ENCODE data around the gene CREM.

DNA sequence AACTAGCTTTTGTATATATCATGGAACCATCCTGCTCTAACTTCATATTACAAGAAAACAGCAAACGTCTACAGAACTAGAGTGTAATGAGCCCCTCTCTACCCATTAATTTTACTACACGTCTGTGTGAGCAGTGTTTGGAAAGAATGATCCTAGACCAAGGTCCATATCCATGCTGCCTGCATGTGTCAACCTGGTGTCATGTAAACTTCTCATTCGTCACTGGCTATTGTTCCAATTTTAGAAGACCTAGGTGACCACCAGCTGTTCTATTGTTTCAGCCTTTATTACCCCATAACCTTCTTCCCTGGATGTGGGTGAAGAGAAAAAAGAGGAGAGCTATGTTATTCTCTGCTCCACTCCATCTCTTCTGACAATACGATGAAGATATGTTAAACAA is 77.1 kb downstream of the CREM start:
- TF ChIP-seq, protein P1, sequence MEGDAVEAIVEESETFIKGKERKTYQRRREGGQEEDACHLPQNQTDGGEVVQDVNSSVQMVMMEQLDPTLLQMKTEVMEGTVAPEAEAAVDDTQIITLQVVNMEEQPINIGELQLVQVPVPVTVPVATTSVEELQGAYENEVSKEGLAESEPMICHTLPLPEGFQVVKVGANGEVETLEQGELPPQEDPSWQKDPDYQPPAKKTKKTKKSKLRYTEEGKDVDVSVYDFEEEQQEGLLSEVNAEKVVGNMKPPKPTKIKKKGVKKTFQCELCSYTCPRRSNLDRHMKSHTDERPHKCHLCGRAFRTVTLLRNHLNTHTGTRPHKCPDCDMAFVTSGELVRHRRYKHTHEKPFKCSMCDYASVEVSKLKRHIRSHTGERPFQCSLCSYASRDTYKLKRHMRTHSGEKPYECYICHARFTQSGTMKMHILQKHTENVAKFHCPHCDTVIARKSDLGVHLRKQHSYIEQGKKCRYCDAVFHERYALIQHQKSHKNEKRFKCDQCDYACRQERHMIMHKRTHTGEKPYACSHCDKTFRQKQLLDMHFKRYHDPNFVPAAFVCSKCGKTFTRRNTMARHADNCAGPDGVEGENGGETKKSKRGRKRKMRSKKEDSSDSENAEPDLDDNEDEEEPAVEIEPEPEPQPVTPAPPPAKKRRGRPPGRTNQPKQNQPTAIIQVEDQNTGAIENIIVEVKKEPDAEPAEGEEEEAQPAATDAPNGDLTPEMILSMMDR (IDR thresholded peaks at IDR 0.05), result no peak
- TF ChIP-seq, protein P2, sequence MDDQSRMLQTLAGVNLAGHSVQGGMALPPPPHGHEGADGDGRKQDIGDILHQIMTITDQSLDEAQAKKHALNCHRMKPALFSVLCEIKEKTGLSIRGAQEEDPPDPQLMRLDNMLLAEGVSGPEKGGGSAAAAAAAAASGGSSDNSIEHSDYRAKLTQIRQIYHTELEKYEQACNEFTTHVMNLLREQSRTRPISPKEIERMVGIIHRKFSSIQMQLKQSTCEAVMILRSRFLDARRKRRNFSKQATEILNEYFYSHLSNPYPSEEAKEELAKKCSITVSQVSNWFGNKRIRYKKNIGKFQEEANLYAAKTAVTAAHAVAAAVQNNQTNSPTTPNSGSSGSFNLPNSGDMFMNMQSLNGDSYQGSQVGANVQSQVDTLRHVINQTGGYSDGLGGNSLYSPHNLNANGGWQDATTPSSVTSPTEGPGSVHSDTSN (IDR thresholded peaks at IDR 0.05), result no peak
- TF ChIP-seq POLR2AphosphoS5 (IDR thresholded peaks at IDR 0.05; ENCODE audit: low read depth, low read length), result no peak
- TF ChIP-seq NFIC (IDR thresholded peaks at IDR 0.05; ENCODE audit: borderline replicate concordance), result no peak
- TF ChIP-seq, protein P3, sequence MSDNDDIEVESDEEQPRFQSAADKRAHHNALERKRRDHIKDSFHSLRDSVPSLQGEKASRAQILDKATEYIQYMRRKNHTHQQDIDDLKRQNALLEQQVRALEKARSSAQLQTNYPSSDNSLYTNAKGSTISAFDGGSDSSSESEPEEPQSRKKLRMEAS (IDR thresholded peaks at IDR 0.05; ENCODE audit: low read depth), result no peak
- no peak for TF ChIP-seq CHD2 (IDR thresholded peaks at IDR 0.05; ENCODE audit: low read length, partially characterized antibody)
- TF ChIP-seq TEAD4 (IDR thresholded peaks at IDR 0.05; ENCODE audit: borderline replicate concordance, insufficient read depth), result no peak
- no peak for TF ChIP-seq EP300 (IDR thresholded peaks at IDR 0.05; ENCODE audit: borderline replicate concordance in 1 of 2, low read depth in 1 of 2, low read length in 1 of 2)
- no peak for TF ChIP-seq FOXJ3 (CRISPR knock-in tag; IDR thresholded peaks at IDR 0.05)
- no peak for TF ChIP-seq TAF1 (IDR thresholded peaks at IDR 0.05; ENCODE audit: borderline replicate concordance, low read depth, low read length)
- TF ChIP-seq, protein P4, sequence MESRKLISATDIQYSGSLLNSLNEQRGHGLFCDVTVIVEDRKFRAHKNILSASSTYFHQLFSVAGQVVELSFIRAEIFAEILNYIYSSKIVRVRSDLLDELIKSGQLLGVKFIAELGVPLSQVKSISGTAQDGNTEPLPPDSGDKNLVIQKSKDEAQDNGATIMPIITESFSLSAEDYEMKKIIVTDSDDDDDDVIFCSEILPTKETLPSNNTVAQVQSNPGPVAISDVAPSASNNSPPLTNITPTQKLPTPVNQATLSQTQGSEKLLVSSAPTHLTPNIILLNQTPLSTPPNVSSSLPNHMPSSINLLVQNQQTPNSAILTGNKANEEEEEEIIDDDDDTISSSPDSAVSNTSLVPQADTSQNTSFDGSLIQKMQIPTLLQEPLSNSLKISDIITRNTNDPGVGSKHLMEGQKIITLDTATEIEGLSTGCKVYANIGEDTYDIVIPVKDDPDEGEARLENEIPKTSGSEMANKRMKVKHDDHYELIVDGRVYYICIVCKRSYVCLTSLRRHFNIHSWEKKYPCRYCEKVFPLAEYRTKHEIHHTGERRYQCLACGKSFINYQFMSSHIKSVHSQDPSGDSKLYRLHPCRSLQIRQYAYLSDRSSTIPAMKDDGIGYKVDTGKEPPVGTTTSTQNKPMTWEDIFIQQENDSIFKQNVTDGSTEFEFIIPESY (IDR thresholded peaks at IDR 0.05; ENCODE audit: borderline replicate concordance, low read depth), result no peak
- TF ChIP-seq JUND (IDR thresholded peaks at IDR 0.05), result no peak
- no peak for TF ChIP-seq FOSL2 (IDR thresholded peaks at IDR 0.05; ENCODE audit: borderline replicate concordance, low read depth)
